GM12878 (cell line): ENCODE measurements around the gene NFE2L2. TPM values are rescaled to one million over a fixed set of nuclear protein-coding genes. Genes with fewer than 3 reads are reported as not detected.

ENCODE experiments used
- ATAC-seq: fragments of 200-7000 bp; cut with Tn5 transposase; 3 replicates; pipeline ENCODE4 v1.9.1; 2020; ENCODE audit warnings: mild to moderate bottlenecking, moderate library complexity
- BruUV-seq: library from RNA; stranded (reverse); fragments of 400-500 nt; replicated peaks from 2 replicates; lab custom pipeline; 2021; lab: Mats Ljungman, UMichigan
- CTCF ChIA-PET: fragments of 300-600 bp; sonication (Branson Sonifier 250); formaldehyde crosslinking; extraction: SDS; loops from one replicate; lab custom pipeline; 2021; ENCODE audit warnings: inconsistent platforms; lab: Yijun Ruan, JAX
- POLR2A ChIA-PET: fragments of 350-600 bp; formaldehyde crosslinking; extraction: SDS; loops from one replicate; lab custom pipeline; 2021; ENCODE audit warnings: inconsistent platforms; lab: Charles Lee
- RAD21 ChIA-PET: fragments of 300-600 bp; sonication (Branson Sonifier 250); formaldehyde crosslinking; loops from one replicate; lab custom pipeline; 2023; ENCODE audit warnings: antibody characterized with exemption; ENCODE audit not compliant: unreplicated experiment; lab: Charles Lee
- SMC1A ChIA-PET: fragments of 300-600 bp; sonication (Branson Sonifier 250); formaldehyde crosslinking; loops from one replicate; lab custom pipeline; 2023; ENCODE audit not compliant: unreplicated experiment, uncharacterized antibody; lab: Charles Lee
- DNase-seq: peaks from one replicate; pipeline ENCODE4 v3.0.0-alpha.2; 2011; ENCODE audit warnings: low read depth, low spot score
- FAIRE-seq: peaks from 3 replicates; lab custom pipeline; 2011; peaks lifted over from hg19 to GRCh38; lab: Jason Lieb, UNC
- H2AFZ ChIP-seq: 2 replicates; pipeline ENCODE4 v1.6.0; 2011; ENCODE audit warnings: low read depth, low read length, control low read depth; ENCODE audit not compliant: control insufficient read depth
- H3K27ac ChIP-seq: 2 replicates; pipeline ENCODE4 v1.5.1; 2011; ENCODE audit warnings: control low read depth; ENCODE audit not compliant: control insufficient read depth, insufficient read depth
- H3K27me3 ChIP-seq, 2 experiments: replicated peaks in 1 of 2; 2 replicates each; pipeline versions ENCODE4 v1.6.0 to v1.6.1; 2011; ENCODE audit warnings: low read length in 1 of 2; ENCODE audit not compliant: control insufficient read depth in 2 of 2, insufficient read depth in 2 of 2
- H3K36me3 ChIP-seq, 2 experiments: 2 replicates each; pipeline ENCODE4 v1.5.1; 2011; ENCODE audit warnings: low read length in 1 of 2; ENCODE audit not compliant: control insufficient read depth in 2 of 2, insufficient read depth in 2 of 2
- H3K4me1 ChIP-seq: 2 replicates; pipeline ENCODE4 v1.6.1; 2011; ENCODE audit warnings: mild to moderate bottlenecking, low read length, moderate library complexity, mixed read lengths; ENCODE audit not compliant: control insufficient read depth, insufficient read depth
- H3K4me2 ChIP-seq: 2 replicates; pipeline ENCODE4 v1.6.0; 2011; ENCODE audit warnings: control low read depth; ENCODE audit not compliant: control insufficient read depth, insufficient read depth
- H3K4me3 ChIP-seq: fragments of 200-600 bp; sonication (generic); 2 replicates; pipeline ENCODE4 v1.5.1; 2016
- H3K79me2 ChIP-seq: 2 replicates; pipeline ENCODE4 v1.6.0; 2011; ENCODE audit warnings: low read length; ENCODE audit not compliant: control insufficient read depth, insufficient read depth
- H3K9ac ChIP-seq: 2 replicates; pipeline ENCODE4 v1.8.0; 2011; ENCODE audit warnings: low read length, control low read depth, mixed read lengths; ENCODE audit not compliant: control insufficient read depth, insufficient read depth
- H3K9me3 ChIP-seq: replicated peaks from 3 replicates; pipeline ENCODE4 v1.5.1; 2011; ENCODE audit warnings: mild to moderate bottlenecking, low read length; ENCODE audit not compliant: control insufficient read depth, insufficient read depth
- H4K20me1 ChIP-seq: 2 replicates; pipeline ENCODE4 v1.6.0; 2011; ENCODE audit not compliant: control insufficient read depth, insufficient read depth
- FOXK2 ChIP-seq: fragments of 450-650 bp; IDR thresholded peaks from 2 replicates; pipeline ENCODE4 v1.6.1; 2017; ENCODE audit warnings: mild to moderate bottlenecking, moderate library complexity
- JUNB ChIP-seq: IDR thresholded peaks from 2 replicates; pipeline ENCODE4 v1.6.1; 2016; ENCODE audit warnings: antibody characterized with exemption, mild to moderate bottlenecking
- NR2C1 ChIP-seq: fragments of 450-650 bp; IDR thresholded peaks from 2 replicates; pipeline ENCODE4 v1.6.1; 2017; ENCODE audit warnings: antibody characterized with exemption, mild to moderate bottlenecking, moderate library complexity
- PRDM15 ChIP-seq: fragments of 450-650 bp; formaldehyde crosslinking; IDR thresholded peaks from 2 replicates; pipeline ENCODE4 v1.4.0; 2020; ENCODE audit warnings: mild to moderate bottlenecking, moderate library complexity
- RUNX3 ChIP-seq: IDR thresholded peaks from 2 replicates; pipeline ENCODE4 v1.6.1; 2012; ENCODE audit warnings: low read length, inconsistent platforms
- SMAD5 ChIP-seq: IDR thresholded peaks from 2 replicates; pipeline ENCODE4 v1.6.1; 2016; ENCODE audit warnings: antibody characterized with exemption, low read depth
- SREBF2 ChIP-seq: IDR thresholded peaks from 2 replicates; pipeline ENCODE4 v1.6.1; 2012; ENCODE audit warnings: mild to moderate bottlenecking, low read length
- STAT1 ChIP-seq: fragments of 450-650 bp; conservative IDR thresholded peaks from 2 replicates; pipeline ENCODE4 v1.6.1; 2014; ENCODE audit warnings: antibody characterized with exemption, mild to moderate bottlenecking
- WGBS: methylation state at CpG from one replicate; pipeline ENCODE4 v1.1.6; 2016; ENCODE audit warnings: low lambda C conversion rate; ENCODE audit not compliant: insufficient replicate concordance, insufficient coverage; ENCODE audit errors: missing lambda C conversion rate; 5-methylcytosine and 5-hydroxymethylcytosine counted together
- in situ Hi-C: fragments of 300-500 bp; cut with MboI; formaldehyde crosslinking; loops from 9 replicates; pipeline ENCODE4 v1.14.3; 2018; ENCODE audit warnings: mixed read lengths
- intact Hi-C: fragments of 100-400 bp; cut with micrococcal nuclease; formaldehyde crosslinking; loops from one replicate; pipeline ENCODE4 v1.14.2; 2022; ENCODE audit not compliant: unreplicated experiment
- polyA plus RNA-seq, 11 experiments: library from polyadenylated mRNA; depleted of rRNA in 4 of 11; unstranded in 6 of 11; stranded (reverse) in 5 of 11; fragments of >200 nt; fragmentation: Nextera tagmentation in 4 of 11; fragmentation: Illumina TruSeq in 1 of 11; extraction: Ambion mirVana in 4 of 11; extraction: Trizol in 1 of 11; gene quantifications; 1 replicate in 1 of 11; 2 replicates in 10 of 11; pipeline versions ENCODE4 v1.2.1 to v1.2.3, GENCODE V29; 2011 to 2016; ENCODE audit warnings: inconsistent platforms in 2 of 11, missing spikeins in 2 of 11, low read depth in 1 of 11
- total RNA-seq, 4 experiments: library from RNA; depleted of rRNA in 3 of 4; stranded (reverse); fragments of >200 nt in 3 of 4; fragmentation: Illumina TruSeq in 1 of 4; extraction: Trizol in 1 of 4; gene quantifications; 2 replicates each; pipeline versions ENCODE4 v1.2.1 to v1.2.3, GENCODE V29; 2013 to 2021

NFE2L2 gene
- total and polyA plus RNA-seq, 10 of the 15 experiments (the other 5 are each of a cell fraction or from before 2014, with no cell fraction given), result 18.4 to 69.8 (median 37.1) TPM

GRCh38 chr2:177193240-177193639, 71.3 kb downstream of the NFE2L2 start:
- ChIA-PET RAD21 (interaction anchor here (1.1 to 6.7 kb wide), 4 partner anchors 19 to 79 kb away, joined by 3 to 65 read pairs (median 12); partner anchors contain the start of gene HNRNPA3), SMC1A (interaction anchor here (1.0 to 5.3 kb wide), 13 partner anchors 21 to 223 kb away, joined by 3 to 82 read pairs (median 5); no protein-coding TSS in a partner anchor), POLR2A (interaction anchor here (0.5 to 4.2 kb wide), 4 partner anchors 19 to 341 kb away, joined by 3 to 22 read pairs (median 6); partner anchors contain the start of genes HNRNPA3 and NFE2L2), CTCF (interaction anchor here (0.9 to 6.2 kb wide), 10 partner anchors 8 to 141 kb away, joined by 3 to 128 read pairs (median 4); partner anchors contain the start of gene NFE2L2)
- DNase-seq, result no peak
- intact Hi-C loops (no loop called here), in situ Hi-C loops (no loop called here)
- 0% methylated on average over 4 of the region's 4 CpGs for WGBS
- BruUV-seq, result no TSS peak
- no peaks in the 10 kb centered on the region for H4K20me1 ChIP-seq
- TF ChIP-seq FOXK2, result no peak
- peak; percentile 76 for TF ChIP-seq JUNB
- no peak for TF ChIP-seq STAT1
- 0 out of 2 replicates have a peak, but pooled peaks have one; percentile 14 for TF ChIP-seq RUNX3
- no peak for TF ChIP-seq PRDM15
- no peak for TF ChIP-seq SMAD5
- TF ChIP-seq SREBF2, result no peak
- peak; percentile 32; the same call in 1 of the 2 replicates for TF ChIP-seq NR2C1
- peak overlapping the region; percentile 40; the same call in 1 of the 2 replicates for H3K27ac ChIP-seq
- no peaks in the 10 kb centered on the region for H3K36me3 ChIP-seq
- H3K79me2 ChIP-seq, result no peaks in the 10 kb centered on the region
- no peak overlapping the region for H3K4me3 ChIP-seq
- ATAC-seq, result peak; percentile 74
- FAIRE-seq, result peak; percentile 83
- H3K27me3 ChIP-seq, result no peaks in the 10 kb centered on the region
- H2AFZ ChIP-seq, result peak overlapping the region; percentile 66
- no peak overlapping the region for H3K9ac ChIP-seq
- H3K4me2 ChIP-seq, result peak overlapping the region; percentile 15
- peaks cover 7% of the 10 kb centered on the region; the same call in 1 of the 2 replicates for H3K4me1 ChIP-seq
- no peaks in the 10 kb centered on the region for H3K9me3 ChIP-seq
